ENCODE data around the gene CDYL2.

DNA sequence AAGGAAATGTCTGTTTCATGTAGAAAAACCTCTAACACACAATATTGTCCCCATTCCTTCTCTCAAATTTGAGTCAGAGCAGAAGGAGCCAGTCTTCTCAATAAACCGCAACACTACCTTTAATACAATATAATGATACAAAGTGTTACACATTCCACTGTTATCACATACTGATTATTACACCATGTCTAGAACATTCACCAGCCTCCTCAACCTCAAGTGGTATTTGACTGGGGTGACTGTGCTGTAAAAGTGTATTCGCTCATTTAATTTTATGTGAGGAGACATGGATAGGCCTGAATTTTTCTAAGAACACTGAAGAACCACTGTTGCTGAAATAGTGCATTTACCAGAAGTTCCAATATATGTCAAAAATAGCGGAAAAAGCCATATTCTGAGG is 10.3 kb downstream of the CDYL2 start:
- TF ChIP-seq BACH2 (CRISPR knock-in tag; IDR thresholded peaks at IDR 0.05; ENCODE audit: borderline replicate concordance) (no peak), ZFP3 (CRISPR knock-in tag; IDR thresholded peaks at IDR 0.05) (no peak), ESRRG (CRISPR knock-in tag; IDR thresholded peaks at IDR 0.05) (no peak), SNAI2 (CRISPR knock-in tag; IDR thresholded peaks at IDR 0.05) (no peak), ZFP30 (CRISPR knock-in tag; IDR thresholded peaks at IDR 0.05) (no peak)
- TF ChIP-seq, protein P1, sequence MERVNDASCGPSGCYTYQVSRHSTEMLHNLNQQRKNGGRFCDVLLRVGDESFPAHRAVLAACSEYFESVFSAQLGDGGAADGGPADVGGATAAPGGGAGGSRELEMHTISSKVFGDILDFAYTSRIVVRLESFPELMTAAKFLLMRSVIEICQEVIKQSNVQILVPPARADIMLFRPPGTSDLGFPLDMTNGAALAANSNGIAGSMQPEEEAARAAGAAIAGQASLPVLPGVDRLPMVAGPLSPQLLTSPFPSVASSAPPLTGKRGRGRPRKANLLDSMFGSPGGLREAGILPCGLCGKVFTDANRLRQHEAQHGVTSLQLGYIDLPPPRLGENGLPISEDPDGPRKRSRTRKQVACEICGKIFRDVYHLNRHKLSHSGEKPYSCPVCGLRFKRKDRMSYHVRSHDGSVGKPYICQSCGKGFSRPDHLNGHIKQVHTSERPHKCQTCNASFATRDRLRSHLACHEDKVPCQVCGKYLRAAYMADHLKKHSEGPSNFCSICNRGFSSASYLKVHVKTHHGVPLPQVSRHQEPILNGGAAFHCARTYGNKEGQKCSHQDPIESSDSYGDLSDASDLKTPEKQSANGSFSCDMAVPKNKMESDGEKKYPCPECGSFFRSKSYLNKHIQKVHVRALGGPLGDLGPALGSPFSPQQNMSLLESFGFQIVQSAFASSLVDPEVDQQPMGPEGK (CRISPR knock-in tag; IDR thresholded peaks at IDR 0.05; ENCODE audit: borderline replicate concordance) = no peak
- TF ChIP-seq, protein P2, sequence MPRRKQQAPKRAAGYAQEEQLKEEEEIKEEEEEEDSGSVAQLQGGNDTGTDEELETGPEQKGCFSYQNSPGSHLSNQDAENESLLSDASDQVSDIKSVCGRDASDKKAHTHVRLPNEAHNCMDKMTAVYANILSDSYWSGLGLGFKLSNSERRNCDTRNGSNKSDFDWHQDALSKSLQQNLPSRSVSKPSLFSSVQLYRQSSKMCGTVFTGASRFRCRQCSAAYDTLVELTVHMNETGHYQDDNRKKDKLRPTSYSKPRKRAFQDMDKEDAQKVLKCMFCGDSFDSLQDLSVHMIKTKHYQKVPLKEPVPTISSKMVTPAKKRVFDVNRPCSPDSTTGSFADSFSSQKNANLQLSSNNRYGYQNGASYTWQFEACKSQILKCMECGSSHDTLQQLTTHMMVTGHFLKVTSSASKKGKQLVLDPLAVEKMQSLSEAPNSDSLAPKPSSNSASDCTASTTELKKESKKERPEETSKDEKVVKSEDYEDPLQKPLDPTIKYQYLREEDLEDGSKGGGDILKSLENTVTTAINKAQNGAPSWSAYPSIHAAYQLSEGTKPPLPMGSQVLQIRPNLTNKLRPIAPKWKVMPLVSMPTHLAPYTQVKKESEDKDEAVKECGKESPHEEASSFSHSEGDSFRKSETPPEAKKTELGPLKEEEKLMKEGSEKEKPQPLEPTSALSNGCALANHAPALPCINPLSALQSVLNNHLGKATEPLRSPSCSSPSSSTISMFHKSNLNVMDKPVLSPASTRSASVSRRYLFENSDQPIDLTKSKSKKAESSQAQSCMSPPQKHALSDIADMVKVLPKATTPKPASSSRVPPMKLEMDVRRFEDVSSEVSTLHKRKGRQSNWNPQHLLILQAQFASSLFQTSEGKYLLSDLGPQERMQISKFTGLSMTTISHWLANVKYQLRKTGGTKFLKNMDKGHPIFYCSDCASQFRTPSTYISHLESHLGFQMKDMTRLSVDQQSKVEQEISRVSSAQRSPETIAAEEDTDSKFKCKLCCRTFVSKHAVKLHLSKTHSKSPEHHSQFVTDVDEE (CRISPR knock-in tag; IDR thresholded peaks at IDR 0.05) = no peak

Data from SK-N-SH treated with all-trans-retinoic acid at 6 μM for 48 hours (cell line).